Measurements from ENCODE around the gene ARL6IP5.

DNA sequence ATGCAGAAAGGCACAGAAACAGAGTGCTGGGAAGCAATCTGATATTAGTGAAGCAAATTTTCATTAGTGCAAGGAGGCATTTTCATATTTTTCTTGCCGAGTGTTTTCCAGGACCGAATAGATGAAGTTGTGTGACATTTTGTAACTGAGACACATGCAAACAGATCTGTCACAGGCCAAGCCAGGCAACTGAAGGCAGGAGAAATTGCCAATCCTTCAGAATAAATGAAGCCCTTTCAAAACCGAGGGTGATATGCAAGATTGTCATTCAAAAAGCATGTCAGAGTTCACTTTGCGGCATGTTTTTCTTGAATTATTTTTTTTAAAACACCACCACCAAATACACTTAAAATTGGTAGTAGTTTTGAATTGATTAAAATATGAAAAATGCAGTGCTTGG, 31.4 kb downstream of the ARL6IP5 start:
- TF ChIP-seq POLR2AphosphoS5 (IDR thresholded peaks at IDR 0.05) (no peak), EP300 (IDR thresholded peaks at IDR 0.05) (no peak), POLR2A (IDR thresholded peaks at IDR 0.05) (no peak)
- TF ChIP-seq, protein P1, sequence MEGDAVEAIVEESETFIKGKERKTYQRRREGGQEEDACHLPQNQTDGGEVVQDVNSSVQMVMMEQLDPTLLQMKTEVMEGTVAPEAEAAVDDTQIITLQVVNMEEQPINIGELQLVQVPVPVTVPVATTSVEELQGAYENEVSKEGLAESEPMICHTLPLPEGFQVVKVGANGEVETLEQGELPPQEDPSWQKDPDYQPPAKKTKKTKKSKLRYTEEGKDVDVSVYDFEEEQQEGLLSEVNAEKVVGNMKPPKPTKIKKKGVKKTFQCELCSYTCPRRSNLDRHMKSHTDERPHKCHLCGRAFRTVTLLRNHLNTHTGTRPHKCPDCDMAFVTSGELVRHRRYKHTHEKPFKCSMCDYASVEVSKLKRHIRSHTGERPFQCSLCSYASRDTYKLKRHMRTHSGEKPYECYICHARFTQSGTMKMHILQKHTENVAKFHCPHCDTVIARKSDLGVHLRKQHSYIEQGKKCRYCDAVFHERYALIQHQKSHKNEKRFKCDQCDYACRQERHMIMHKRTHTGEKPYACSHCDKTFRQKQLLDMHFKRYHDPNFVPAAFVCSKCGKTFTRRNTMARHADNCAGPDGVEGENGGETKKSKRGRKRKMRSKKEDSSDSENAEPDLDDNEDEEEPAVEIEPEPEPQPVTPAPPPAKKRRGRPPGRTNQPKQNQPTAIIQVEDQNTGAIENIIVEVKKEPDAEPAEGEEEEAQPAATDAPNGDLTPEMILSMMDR (IDR thresholded peaks at IDR 0.05) = no peak
